Measurements from ENCODE around the gene RPS6KA5. TPM values are rescaled to one million over a fixed set of nuclear protein-coding genes. Genes with fewer than 3 reads are reported as not detected.

Gene RPS6KA5
- total RNA-seq, 3 donors from 2014 or later: 4.8 to 19.2 (median 11.8) TPM

GRCh38 chr14:91010153-91010533 is 50.3 kb downstream of the RPS6KA5 start:
- Histone ChIP-seq H3K4me1 (no peaks in the 10 kb centered on the region), H3K36me3 (no peaks in the 10 kb centered on the region), H3K4me3 (no peak overlapping the region), H3K27ac (no peak overlapping the region), H3K27me3 (no peaks in the 10 kb centered on the region), H3K9me3 (no peaks in the 10 kb centered on the region)
- no peak for DNase-seq (ENCODE audit: low spot score in 2 of 2)
- TF ChIP-seq CTCF (IDR thresholded peaks at IDR 0.05) (no peak), POLR2A (IDR thresholded peaks at IDR 0.05) (no peak), POLR2AphosphoS5 (IDR thresholded peaks at IDR 0.05) (no peak)
- intact Hi-C loops (cut with DNase I; ENCODE audit: low total_unique reads): no loop called here

GRCh38 chr14:91009501-91010152 is 50.8 kb downstream of the RPS6KA5 start:
- Histone ChIP-seq H3K4me1 (no peaks in the 10 kb centered on the region), H3K27ac (no peak overlapping the region)
- intact Hi-C loops (cut with DNase I; ENCODE audit: low total_unique reads): loop anchor here (10.0 kb wide), 1 partner anchor 1685 kb away; no protein-coding TSS in a partner anchor

GRCh38 chr14:91008759-91009409 is 51.6 kb downstream of the RPS6KA5 start:
- H3K27ac ChIP-seq: no peak overlapping the region
- TF ChIP-seq POLR2AphosphoS5 (IDR thresholded peaks at IDR 0.05) (no peak), CTCF (IDR thresholded peaks at IDR 0.05) (no peak), POLR2A (IDR thresholded peaks at IDR 0.05) (no peak)
- H3K4me3 ChIP-seq: no peak overlapping the region
- H3K4me1 ChIP-seq: no peaks in the 10 kb centered on the region
- no peaks in the 10 kb centered on the region for H3K36me3 ChIP-seq
- H3K9me3 ChIP-seq: no peaks in the 10 kb centered on the region
- intact Hi-C loops (cut with DNase I; ENCODE audit: low total_unique reads): loop anchor here (10.0 kb wide), 1 partner anchor 1684 kb away; no protein-coding TSS in a partner anchor
- no peak for DNase-seq (ENCODE audit: low spot score in 2 of 2)
- no peaks in the 10 kb centered on the region for H3K27me3 ChIP-seq

More at GRCh38 chr14:91009501-91010152, 50.8 kb downstream of the RPS6KA5 start:
- no peaks in the 10 kb centered on the region for H3K27me3 ChIP-seq
- no peak for TF ChIP-seq POLR2AphosphoS5 (IDR thresholded peaks at IDR 0.05)
- no peak for TF ChIP-seq CTCF (IDR thresholded peaks at IDR 0.05)
- TF ChIP-seq POLR2A (IDR thresholded peaks at IDR 0.05): no peak
- H3K4me3 ChIP-seq: no peak overlapping the region
- no peak for DNase-seq (ENCODE audit: low spot score in 2 of 2)
- no peaks in the 10 kb centered on the region for H3K36me3 ChIP-seq
- no peaks in the 10 kb centered on the region for H3K9me3 ChIP-seq

GRCh38 chr14:91005716-91006115 is 54.7 kb downstream of the RPS6KA5 start:
- no peak for DNase-seq (ENCODE audit: low spot score in 2 of 2)
- intact Hi-C loops (cut with DNase I; ENCODE audit: low total_unique reads): loop anchor here (10.0 kb wide), 1 partner anchor 1681 kb away; no protein-coding TSS in a partner anchor
- H3K27ac ChIP-seq: no peak overlapping the region
- no peaks in the 10 kb centered on the region for H3K27me3 ChIP-seq
- no peaks in the 10 kb centered on the region for H3K4me1 ChIP-seq
- no peaks in the 10 kb centered on the region for H3K36me3 ChIP-seq
- no peak overlapping the region for H3K4me3 ChIP-seq
- no peaks in the 10 kb centered on the region for H3K9me3 ChIP-seq
- TF ChIP-seq POLR2AphosphoS5 (IDR thresholded peaks at IDR 0.05) (no peak), POLR2A (IDR thresholded peaks at IDR 0.05) (no peak), CTCF (IDR thresholded peaks at IDR 0.05) (no peak)

GRCh38 chr14:91004987-91005386 is 55.5 kb downstream of the RPS6KA5 start:
- Histone ChIP-seq H3K27ac (no peak overlapping the region), H3K4me3 (no peak overlapping the region), H3K4me1 (no peaks in the 10 kb centered on the region), H3K27me3 (no peaks in the 10 kb centered on the region), H3K9me3 (no peaks in the 10 kb centered on the region), H3K36me3 (no peaks in the 10 kb centered on the region)
- intact Hi-C loops (cut with DNase I; ENCODE audit: low total_unique reads): loop anchor here (10.0 kb wide), 1 partner anchor 1680 kb away; no protein-coding TSS in a partner anchor
- TF ChIP-seq POLR2AphosphoS5 (IDR thresholded peaks at IDR 0.05): no peak
- TF ChIP-seq POLR2A (IDR thresholded peaks at IDR 0.05): no peak
- no peak for TF ChIP-seq CTCF (IDR thresholded peaks at IDR 0.05)
- no peak for DNase-seq (ENCODE audit: low spot score in 2 of 2)

Measured in breast epithelium (tissue), 4 donors.